Spleen (tissue), 7 donors: ENCODE data around the gene FAM47E.

Experiments used
- CTCF ChIP-seq, 11 experiments: fragments of 200-600 bp in 7 of 11; fragments of 450-650 bp in 4 of 11; sonication (generic) in 4 of 11; IDR thresholded peaks in 8 of 11; conservative IDR thresholded peaks in 3 of 11; 1 replicate in 7 of 11; 2 replicates in 4 of 11; pipeline versions ENCODE4 v1.4.0 to v1.8.0; 2016 to 2021; ENCODE audit warnings: antibody characterized with exemption in 11 of 11, inconsistent platforms in 4 of 11, mild to moderate bottlenecking in 1 of 11
- POLR2A ChIP-seq, 3 donors: fragments of 450-650 bp; IDR thresholded peaks; one replicate each; pipeline ENCODE4 v1.5.1; 2017; ENCODE audit warnings: antibody characterized with exemption in 3 of 3, mild to moderate bottlenecking in 1 of 3
- POLR2AphosphoS5 ChIP-seq, 3 donors: sonication (generic); formaldehyde crosslinking; IDR thresholded peaks; one replicate each; pipeline ENCODE4 v1.5.1; 2017; ENCODE audit warnings: antibody characterized with exemption in 3 of 3
- donor health status: DM: no; HTN: no; CAD: no; lungs with moderate emphysema.
- donor health status: DM: no; HTN: no; CAD: no.
- donor health status: DM: no; HTN: no; CAD: no.

GRCh38 chr4:76296286-76296820, 44.8 kb downstream of the FAM47E start:
- TF ChIP-seq CTCF (IDR thresholded peaks at IDR 0.05 in 8 of 11, conservative IDR thresholded peaks at IDR 0.05 in 3 of 11) (no peak), POLR2AphosphoS5 (IDR thresholded peaks at IDR 0.05) (no peak), POLR2A (IDR thresholded peaks at IDR 0.05) (no peak)
